HTR-8/SVneo (cell line): ENCODE results near the gene MAIP1.
"Not testable (repeated sequence)": the region's sequence is repeated elsewhere in the genome, so short reads cannot be mapped to it uniquely, and the experiment has no call there.

Experiments
- DNase-seq: peaks from one replicate; pipeline ENCODE4 v3.0.0; 2011; ENCODE audit warnings: low spot score, mixed read lengths; ENCODE audit not compliant: insufficient read length
- FAIRE-seq: peaks from 2 replicates; lab custom pipeline; 2011; peaks lifted over from hg19 to GRCh38; lab: Jason Lieb, UNC

Gene MAIP1, protein sequence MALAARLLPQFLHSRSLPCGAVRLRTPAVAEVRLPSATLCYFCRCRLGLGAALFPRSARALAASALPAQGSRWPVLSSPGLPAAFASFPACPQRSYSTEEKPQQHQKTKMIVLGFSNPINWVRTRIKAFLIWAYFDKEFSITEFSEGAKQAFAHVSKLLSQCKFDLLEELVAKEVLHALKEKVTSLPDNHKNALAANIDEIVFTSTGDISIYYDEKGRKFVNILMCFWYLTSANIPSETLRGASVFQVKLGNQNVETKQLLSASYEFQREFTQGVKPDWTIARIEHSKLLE

GRCh38 chr2:199955339-199956061 is at the start of gene MAIP1, which contains the start of gene TYW5:
MAIP1 (plus strand) TSS chr2:199955582; CDS start chr2:199955799, 217 bp downstream.
TYW5 (minus strand) TSS chr2:199955491; CDS start chr2:199955470, 21 bp downstream.
- FAIRE-seq (no peak), DNase-seq (peak; percentile 88)

DNA sequence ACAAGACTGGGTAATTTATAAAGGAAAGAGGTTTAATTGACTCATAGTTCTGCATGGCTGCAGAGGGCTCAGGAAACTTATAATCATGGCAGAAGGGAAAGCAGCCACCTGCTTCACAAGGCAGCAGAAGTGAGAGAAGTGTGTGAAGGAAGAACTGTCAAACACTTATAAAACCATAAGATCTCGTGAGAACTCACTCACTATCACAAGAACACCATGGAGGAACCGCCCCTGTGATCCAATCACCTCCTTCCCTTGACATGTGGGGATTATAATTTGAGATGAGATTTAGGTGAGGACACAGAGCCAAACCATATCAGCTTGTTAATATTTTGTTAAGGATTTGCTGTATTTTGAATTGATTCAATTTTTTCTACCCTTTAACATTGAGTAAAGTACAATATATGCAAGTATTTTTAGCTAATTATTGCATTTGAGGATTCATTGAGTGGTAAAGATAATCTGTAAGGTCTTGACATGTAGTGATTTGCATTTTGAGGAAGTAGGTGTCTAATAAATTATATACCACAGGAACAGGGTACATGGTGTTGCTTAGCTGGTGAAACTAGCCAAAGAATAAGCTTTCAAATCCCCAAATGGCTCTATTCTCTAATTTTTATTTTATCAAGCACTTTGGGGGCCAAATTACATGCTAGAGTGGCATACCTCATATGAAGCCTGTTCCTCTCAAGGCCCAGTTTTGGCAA is 48.2 kb upstream of the MAIP1 start:
- FAIRE-seq = no peak
- DNase-seq = no peak

GRCh38 chr2:199910338-199911051 is 44.9 kb upstream of the MAIP1 start:
- FAIRE-seq (no peak), DNase-seq (peak; percentile 1)

GRCh38 chr2:199911052-199911876 is 44.1 kb upstream of the MAIP1 start, which contains the start of gene C2orf69:
C2orf69 (plus strand) TSS chr2:199911293; CDS start chr2:199911439, 146 bp downstream.
- DNase-seq = peak; percentile 90
- FAIRE-seq = peak; percentile 93

- peak; percentile 20 for FAIRE-seq
- DNase-seq = no peak
Observed at GRCh38 chr2:199911877-199912161, 43.6 kb upstream of the MAIP1 start.

DNA sequence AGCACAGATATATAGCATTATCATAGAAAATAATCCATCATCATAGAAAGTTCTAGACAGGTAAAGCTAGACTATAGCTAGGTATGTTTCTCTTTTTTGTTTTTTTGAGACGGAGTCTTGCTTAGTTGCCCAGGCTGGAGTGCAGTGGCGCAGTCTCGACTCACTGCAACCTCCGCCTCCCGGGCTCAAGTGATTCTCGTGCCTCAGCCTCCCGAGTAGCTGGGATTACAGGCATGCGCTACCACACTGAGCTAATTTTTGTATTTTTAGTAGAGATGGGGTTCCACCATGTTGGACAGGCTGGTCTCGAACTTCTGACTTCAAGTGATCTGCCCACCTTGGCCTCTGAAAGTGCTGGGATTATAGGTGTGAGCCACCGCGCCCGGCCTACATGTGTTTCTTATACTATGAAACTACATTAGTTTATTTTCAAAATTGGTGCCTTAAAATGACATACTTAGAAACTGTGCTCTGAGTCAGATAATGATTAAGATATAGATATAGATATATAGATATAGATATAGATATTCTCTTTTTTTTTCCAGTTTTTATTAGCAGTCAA is 42.7 kb upstream of the MAIP1 start:
- FAIRE-seq = not testable (repeated sequence)

DNA sequence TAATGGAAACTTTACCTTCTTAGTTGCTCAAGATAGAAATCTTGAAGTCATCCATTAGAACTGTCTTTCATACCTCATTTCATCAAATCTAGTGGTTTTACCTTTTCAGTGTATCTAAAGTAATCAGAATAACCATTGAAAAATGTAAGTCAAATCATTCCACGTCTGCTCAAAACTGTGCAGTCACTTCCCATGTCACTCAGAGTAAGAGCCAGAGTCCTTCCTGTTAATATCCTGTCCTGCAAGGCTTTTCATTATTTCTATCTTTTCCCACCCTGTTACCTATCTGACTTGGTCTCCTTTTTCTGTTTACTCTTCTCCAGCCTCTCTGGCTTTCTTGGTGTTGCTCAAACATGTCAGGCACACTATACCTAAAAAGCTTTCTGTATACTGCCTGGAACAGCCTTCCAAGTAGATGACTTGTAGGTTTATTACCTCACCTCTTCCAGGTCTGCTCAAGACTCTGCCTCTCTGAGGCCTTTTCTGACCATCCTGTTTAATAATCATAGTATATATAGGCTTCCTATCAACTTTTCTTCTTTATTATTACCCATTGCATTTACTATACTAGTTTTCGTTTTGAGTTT is 40.9 kb upstream of the MAIP1 start:
- no peak for DNase-seq
- no peak for FAIRE-seq

More for the DNA sequence above, 42.7 kb upstream of the MAIP1 start:
- DNase-seq = not testable (repeated sequence)

GRCh38 chr2:199916980-199917379 is 38.4 kb upstream of the MAIP1 start:
- FAIRE-seq = no peak

GRCh38 chr2:199922856-199923255 is 32.5 kb upstream of the MAIP1 start:
- DNase-seq = peak; percentile 3
- FAIRE-seq = no peak

More at GRCh38 chr2:199916980-199917379, 38.4 kb upstream of the MAIP1 start:
- DNase-seq = no peak

- FAIRE-seq (no peak), DNase-seq (no peak)
Observed at GRCh38 chr2:199923924-199924323, 31.5 kb upstream of the MAIP1 start.

DNA sequence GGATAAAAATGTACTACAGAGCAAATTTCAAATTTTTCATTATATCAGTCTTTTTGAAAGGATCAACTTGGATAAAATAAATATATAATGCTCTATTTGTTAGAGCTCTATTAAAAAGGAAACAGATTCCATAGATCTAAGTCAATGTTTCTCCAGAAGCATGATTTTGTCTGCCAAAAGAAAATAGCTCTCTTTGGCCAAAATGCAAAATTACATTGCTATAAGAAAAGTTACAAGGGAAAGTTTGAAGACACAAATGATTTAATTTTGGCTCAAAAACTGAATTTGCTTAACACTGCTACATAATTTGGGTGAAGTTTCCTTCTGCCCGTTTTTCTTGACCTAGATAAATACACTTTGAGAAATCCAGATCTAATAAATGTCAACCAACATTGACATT is 28.6 kb upstream of the MAIP1 start:
- DNase-seq = no peak
- FAIRE-seq = no peak

- FAIRE-seq = no peak
Observed at GRCh38 chr2:199928226-199928625, 27.2 kb upstream of the MAIP1 start.

DNA sequence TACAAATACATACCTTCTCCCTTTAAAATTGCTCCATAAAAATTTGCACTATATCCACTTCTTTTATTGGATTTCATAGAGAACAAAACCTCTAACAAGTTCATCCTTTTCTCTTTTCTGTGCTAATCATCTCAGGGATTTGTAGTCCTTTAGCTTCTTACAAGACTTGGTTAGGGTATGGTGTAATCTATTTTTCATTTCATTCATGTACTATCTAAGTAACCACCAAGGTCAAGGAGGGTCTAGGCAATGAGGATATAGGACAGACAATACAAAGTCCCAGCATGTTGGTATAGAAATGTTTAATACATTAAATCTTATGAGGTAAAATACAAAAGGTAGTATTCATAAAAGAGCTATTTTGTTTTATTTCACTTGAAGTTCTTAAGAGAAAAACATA is 26.8 kb upstream of the MAIP1 start:
- DNase-seq = no peak
- FAIRE-seq = no peak

More at GRCh38 chr2:199928226-199928625, 27.2 kb upstream of the MAIP1 start:
- DNase-seq = no peak

DNA sequence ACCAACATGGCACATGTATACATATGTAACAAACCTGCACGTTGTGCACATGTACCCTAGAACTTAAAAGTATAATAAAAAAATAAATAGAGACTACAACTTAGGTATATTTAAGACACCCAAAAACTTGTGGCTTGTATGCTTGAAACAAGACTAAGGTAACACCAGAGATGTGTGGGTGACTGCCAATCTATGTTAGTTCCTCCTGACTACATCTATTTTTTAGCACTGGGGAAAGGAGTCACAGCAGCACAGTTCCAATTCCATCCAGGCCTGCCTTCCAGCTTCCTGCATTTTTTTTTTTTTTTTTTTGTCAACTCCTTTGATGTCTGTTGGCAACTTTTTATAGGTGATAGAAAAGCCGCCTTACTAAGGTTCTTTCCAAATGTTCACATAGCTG is 26.1 kb upstream of the MAIP1 start:
- no peak for FAIRE-seq
- no peak for DNase-seq

- FAIRE-seq = no peak
Observed at GRCh38 chr2:199932312-199932855, 23.0 kb upstream of the MAIP1 start.

GRCh38 chr2:199933466-199933865 is 21.9 kb upstream of the MAIP1 start:
- DNase-seq (no peak), FAIRE-seq (no peak)

More at GRCh38 chr2:199932312-199932855, 23.0 kb upstream of the MAIP1 start:
- no peak for DNase-seq

- no peak for DNase-seq
- FAIRE-seq = no peak
Observed at GRCh38 chr2:199936554-199936953, 18.8 kb upstream of the MAIP1 start.

GRCh38 chr2:199940373-199940772 is 15.0 kb upstream of the MAIP1 start:
- no peak for DNase-seq

More at GRCh38 chr2:199940373-199940772, 15.0 kb upstream of the MAIP1 start:
- no peak for FAIRE-seq
